Measurements from ENCODE around the gene LTBP1. TPM values are rescaled to one million over a fixed set of nuclear protein-coding genes. Genes with fewer than 3 reads are reported as not detected.

LTBP1 gene
- total and polyA plus RNA-seq, 4 donors, result 5.8 to 57.6 (median 10.2) TPM

GRCh38 chr2:33121925-33122324, 175.2 kb downstream of the LTBP1 start (continued):
- no peak for TF ChIP-seq CTCF (IDR thresholded peaks at IDR 0.05; ENCODE audit: low read depth, low read length, missing input control)

GRCh38 chr2:33122726-33123125, 176.0 kb downstream of the LTBP1 start:
- Histone ChIP-seq H3K9me3 (ENCODE audit: control insufficient read depth in 4 of 4, low read length in 3 of 4) (no peaks in the 10 kb centered on the region), H3K4me3 (ENCODE audit: low read depth in 1 of 3, low read length in 3 of 3) (no peak overlapping the region), H3K27me3 (ENCODE audit: control insufficient read depth in 4 of 4, insufficient read depth in 4 of 4, low read length in 3 of 4) (no peaks in the 10 kb centered on the region), H3K27ac (ENCODE audit: low read depth in 1 of 2, low read length in 2 of 2) (no peak overlapping the region), H3K9ac (ENCODE audit: low read depth in 1 of 2, low read length in 2 of 2) (no peak overlapping the region), H3K4me1 (ENCODE audit: control insufficient read depth in 4 of 4, insufficient read depth in 4 of 4, low read length in 3 of 4) (no peaks in the 10 kb centered on the region), H3K36me3 (ENCODE audit: control insufficient read depth in 4 of 4, insufficient read depth in 3 of 4, low read depth in 1 of 4, low read length in 3 of 4) (peaks cover 0 to 3% (median under 1%) of the 10 kb centered on the region in 4 donors)
- DNase-seq (ENCODE audit: low spot score), result no peak
- 85% methylated on average over 3 of the region's 3 CpGs for WGBS
- TF ChIP-seq ATF3 (IDR thresholded peaks at IDR 0.05) (no peak), JUND (IDR thresholded peaks at IDR 0.05) (no peak), RAD21 (IDR thresholded peaks at IDR 0.05) (no peak), EGR1 (IDR thresholded peaks at IDR 0.05; ENCODE audit: low read depth in 2 of 2) (no peak), HNF4G (IDR thresholded peaks at IDR 0.05) (no peak), REST (IDR thresholded peaks at IDR 0.05) (no peak), ZBTB33 (IDR thresholded peaks at IDR 0.05) (no peak), YY1 (IDR thresholded peaks at IDR 0.05) (no peak), MAX (IDR thresholded peaks at IDR 0.05) (no peak), FOXA1 (IDR thresholded peaks at IDR 0.05) (no peak), GABPA (IDR thresholded peaks at IDR 0.05 in 1 of 2, conservative IDR thresholded peaks at IDR 0.05 in 1 of 2) (no peak), NR2F2 (IDR thresholded peaks at IDR 0.05) (no peak), SP1 (IDR thresholded peaks at IDR 0.05) (no peak), HNF4A (conservative IDR thresholded peaks at IDR 0.05) (no peak), TAF1 (conservative IDR thresholded peaks at IDR 0.05) (no peak), FOXA2 (IDR thresholded peaks at IDR 0.05) (no peak)

Measured in liver (tissue), 9 donors.